ENCODE data around the gene ARMC6.

Gene ARMC6

GRCh38 chr19:19032420-19033175 is 805 bp upstream of the ARMC6 start:
- TF ChIP-seq NFIC (IDR thresholded peaks at IDR 0.05) (no peak), USF1 (IDR thresholded peaks at IDR 0.05) (peak; percentile 71)

- no peak for TF ChIP-seq TCF12 (IDR thresholded peaks at IDR 0.05; ENCODE audit: low read depth)
- TF ChIP-seq FOXM1 (IDR thresholded peaks at IDR 0.05; ENCODE audit: borderline replicate concordance, low read depth): no peak
- TF ChIP-seq CREB1 (IDR thresholded peaks at IDR 0.05; ENCODE audit: low read depth): no peak
- no peak for TF ChIP-seq YY1 (IDR thresholded peaks at IDR 0.05; ENCODE audit: low read depth)
- TF ChIP-seq EP300 (IDR thresholded peaks at IDR 0.05; ENCODE audit: borderline replicate concordance): no peak
- no peak for TF ChIP-seq CEBPB (IDR thresholded peaks at IDR 0.05)
- no peak for TF ChIP-seq TAF1 (IDR thresholded peaks at IDR 0.05; ENCODE audit: low read depth)
- TF ChIP-seq MAX (IDR thresholded peaks at IDR 0.05): no peak
- no peak for TF ChIP-seq USF1 (IDR thresholded peaks at IDR 0.05)
- TF ChIP-seq REST (IDR thresholded peaks at IDR 0.05; ENCODE audit: low read depth): no peak
- no peak; the same call in 1 of the 2 replicates for TF ChIP-seq ZBTB7A (IDR thresholded peaks at IDR 0.05; ENCODE audit: low read depth)
- TF ChIP-seq NFIC (IDR thresholded peaks at IDR 0.05): no peak
- no peak for TF ChIP-seq EGR1 (IDR thresholded peaks at IDR 0.05)
- TF ChIP-seq TEAD4 (IDR thresholded peaks at IDR 0.05): no peak
- TF ChIP-seq RAD21 (IDR thresholded peaks at IDR 0.05; ENCODE audit: low read depth): no peak
These were observed 302 bp upstream of the ARMC6 start for GRCh38 chr19:19033176-19033425.

GRCh38 chr19:19034204-19034624 is 811 bp downstream of the ARMC6 start:
- TF ChIP-seq RAD21 (IDR thresholded peaks at IDR 0.05; ENCODE audit: low read depth) (no peak), USF1 (IDR thresholded peaks at IDR 0.05) (peak; percentile 84)

- TF ChIP-seq RAD21 (IDR thresholded peaks at IDR 0.05; ENCODE audit: low read depth) (no peak), CREB1 (IDR thresholded peaks at IDR 0.05; ENCODE audit: low read depth) (no peak)
These were observed 6.5 kb downstream of the ARMC6 start for GRCh38 chr19:19039901-19040300.

GRCh38 chr19:19040417-19040816 is 7.0 kb downstream of the ARMC6 start:
- TF ChIP-seq RAD21 (IDR thresholded peaks at IDR 0.05; ENCODE audit: low read depth) (no peak), TEAD4 (IDR thresholded peaks at IDR 0.05) (no peak), USF1 (IDR thresholded peaks at IDR 0.05) (no peak), NFIC (IDR thresholded peaks at IDR 0.05) (no peak), FOXM1 (IDR thresholded peaks at IDR 0.05; ENCODE audit: borderline replicate concordance, low read depth) (no peak), EP300 (IDR thresholded peaks at IDR 0.05; ENCODE audit: borderline replicate concordance) (no peak), CREB1 (IDR thresholded peaks at IDR 0.05; ENCODE audit: low read depth) (no peak), TCF12 (IDR thresholded peaks at IDR 0.05; ENCODE audit: low read depth) (no peak), ZBTB7A (IDR thresholded peaks at IDR 0.05; ENCODE audit: low read depth) (no peak), CEBPB (IDR thresholded peaks at IDR 0.05) (no peak), EGR1 (IDR thresholded peaks at IDR 0.05) (no peak), TAF1 (IDR thresholded peaks at IDR 0.05; ENCODE audit: low read depth) (no peak), YY1 (IDR thresholded peaks at IDR 0.05; ENCODE audit: low read depth) (no peak), MAX (IDR thresholded peaks at IDR 0.05) (no peak), REST (IDR thresholded peaks at IDR 0.05; ENCODE audit: low read depth) (no peak)

GRCh38 chr19:19042732-19043280 is 9.4 kb downstream of the ARMC6 start:
- TF ChIP-seq REST (IDR thresholded peaks at IDR 0.05; ENCODE audit: low read depth): no peak
- no peak for TF ChIP-seq RAD21 (IDR thresholded peaks at IDR 0.05; ENCODE audit: low read depth)
- TF ChIP-seq TCF12 (IDR thresholded peaks at IDR 0.05; ENCODE audit: low read depth): no peak
- no peak for TF ChIP-seq USF1 (IDR thresholded peaks at IDR 0.05)
- TF ChIP-seq TAF1 (IDR thresholded peaks at IDR 0.05; ENCODE audit: low read depth): no peak
- TF ChIP-seq MAX (IDR thresholded peaks at IDR 0.05): no peak
- TF ChIP-seq NFIC (IDR thresholded peaks at IDR 0.05): no peak
- TF ChIP-seq EP300 (IDR thresholded peaks at IDR 0.05; ENCODE audit: borderline replicate concordance): no peak
